CD4-positive, alpha-beta T cell treated with Interleukin-17A for 1 hour (primary cell): ENCODE results near the gene YPEL1.
"Not testable (repeated sequence)": the region's sequence is repeated elsewhere in the genome, so short reads cannot be mapped to it uniquely, and the experiment has no call there.

Experiments
- DNase-seq: peaks from one replicate; pipeline ENCODE4 v3.0.0-alpha.2; 2020

YPEL1 gene

DNA sequence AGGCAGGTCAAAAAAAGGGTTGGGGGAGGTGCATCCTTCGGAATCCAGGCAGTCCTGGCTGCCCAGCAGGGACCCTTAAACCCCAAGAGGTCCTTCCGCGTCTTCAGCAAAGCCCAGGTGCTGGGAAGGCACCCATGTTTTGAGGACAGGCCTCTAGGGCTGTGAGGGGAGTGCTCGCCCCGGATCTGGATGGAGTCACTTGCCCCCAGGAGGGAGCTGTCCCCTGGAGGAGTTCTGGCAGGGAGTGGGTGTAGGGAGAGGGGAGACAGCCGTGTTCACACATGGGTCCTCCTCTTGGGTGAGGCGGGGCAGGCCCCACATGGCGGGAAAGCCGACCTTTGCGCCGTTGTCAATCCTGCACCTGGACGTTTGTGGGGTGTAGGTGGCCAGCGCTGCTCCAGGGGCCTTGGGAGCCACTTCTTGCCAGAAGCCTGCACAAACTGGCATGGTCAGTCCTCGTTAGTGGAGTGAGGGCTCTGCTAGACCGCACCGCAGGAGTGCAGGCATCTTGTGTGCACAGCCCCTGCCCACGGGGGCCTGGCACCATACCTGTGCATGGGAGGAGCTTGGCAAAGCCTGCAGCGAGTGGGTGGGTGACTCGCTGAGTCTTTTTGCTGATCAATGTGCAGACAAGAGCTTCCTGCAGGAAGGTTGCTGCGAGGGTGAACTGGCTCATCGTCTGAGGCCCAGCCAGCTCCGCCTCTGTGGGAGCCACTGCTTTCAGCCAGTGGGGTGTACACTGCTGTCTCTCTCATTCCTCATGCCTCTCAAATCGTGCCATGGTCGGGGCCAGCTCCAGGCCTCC, 53.8 kb downstream of the YPEL1 start:
- no peak for DNase-seq

DNA sequence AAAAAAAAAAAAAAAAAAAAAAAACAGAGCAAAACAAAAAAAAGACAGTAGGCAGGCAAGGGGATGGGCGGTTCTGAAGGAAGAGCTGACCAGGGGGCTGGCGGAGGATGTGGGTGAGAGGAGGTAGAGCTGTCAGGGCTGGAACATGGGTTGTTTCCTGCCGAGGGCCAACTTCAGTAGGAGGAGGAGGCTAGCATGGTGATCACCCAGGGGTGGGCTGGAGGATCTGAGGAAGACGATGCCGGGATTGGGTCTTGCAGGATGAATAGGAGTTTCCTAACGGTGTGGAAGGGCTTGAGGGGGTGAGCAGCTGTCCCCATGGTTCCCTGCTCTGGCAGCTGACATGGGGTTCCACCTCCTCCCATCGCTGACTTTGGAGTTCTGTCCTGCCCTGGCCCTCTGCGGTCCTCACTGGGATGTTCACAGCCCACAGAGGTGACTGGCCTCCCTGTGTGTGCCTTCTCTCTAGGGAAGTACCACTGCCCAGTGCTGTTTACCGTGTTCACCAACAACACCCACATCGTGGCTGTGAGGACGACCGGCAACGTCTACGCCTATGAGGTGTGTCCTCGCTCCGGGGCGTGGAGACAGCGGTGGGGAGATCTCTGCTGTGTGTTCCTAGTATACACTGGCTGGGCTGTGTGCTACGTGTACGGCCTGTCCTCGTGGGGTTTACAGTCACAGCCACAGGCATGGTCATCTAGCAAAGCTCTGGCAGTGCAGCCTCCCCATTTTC, 54.6 kb downstream of the YPEL1 start:
- DNase-seq: no peak

DNA sequence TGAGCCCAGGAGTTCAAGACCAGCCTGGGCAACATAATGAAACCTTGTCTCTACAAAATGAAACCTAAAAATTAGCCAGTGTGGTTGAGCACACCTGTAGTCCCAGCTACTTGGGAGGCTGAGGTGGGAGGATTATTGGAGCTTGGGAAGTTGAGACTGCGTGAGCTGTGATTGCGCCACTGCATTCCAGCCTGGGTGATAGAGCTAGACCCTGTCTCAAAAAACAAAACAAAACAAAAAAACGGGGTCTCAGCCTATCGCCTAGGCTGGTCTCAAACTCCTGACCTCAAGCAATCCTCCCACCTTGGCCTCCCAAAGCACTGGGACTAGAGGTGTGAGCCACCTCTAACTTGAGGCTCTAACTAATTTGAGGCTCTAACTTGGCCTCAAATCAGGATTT, 56.2 kb downstream of the YPEL1 start:
- DNase-seq: no peak

DNA sequence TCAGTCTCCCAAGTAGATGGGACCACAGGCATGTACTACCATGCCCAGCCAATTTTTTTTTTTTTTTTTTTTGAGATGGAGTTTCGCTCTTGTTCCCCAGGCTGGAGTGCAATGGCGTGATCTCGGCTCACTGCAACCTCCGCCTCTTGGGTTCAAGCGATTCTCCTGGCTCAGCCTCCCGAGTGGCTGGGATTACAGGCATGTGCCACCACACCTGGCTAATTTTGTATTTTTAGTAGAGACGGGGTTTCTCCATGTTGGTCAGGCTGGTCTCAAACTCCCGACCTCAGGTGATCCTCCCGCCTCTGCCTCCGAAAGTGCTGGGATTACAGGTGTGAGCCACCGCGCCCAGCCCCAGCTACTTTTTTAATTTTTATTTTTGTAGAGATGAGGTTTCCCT, 56.8 kb downstream of the YPEL1 start:
- not testable (repeated sequence) for DNase-seq

DNA sequence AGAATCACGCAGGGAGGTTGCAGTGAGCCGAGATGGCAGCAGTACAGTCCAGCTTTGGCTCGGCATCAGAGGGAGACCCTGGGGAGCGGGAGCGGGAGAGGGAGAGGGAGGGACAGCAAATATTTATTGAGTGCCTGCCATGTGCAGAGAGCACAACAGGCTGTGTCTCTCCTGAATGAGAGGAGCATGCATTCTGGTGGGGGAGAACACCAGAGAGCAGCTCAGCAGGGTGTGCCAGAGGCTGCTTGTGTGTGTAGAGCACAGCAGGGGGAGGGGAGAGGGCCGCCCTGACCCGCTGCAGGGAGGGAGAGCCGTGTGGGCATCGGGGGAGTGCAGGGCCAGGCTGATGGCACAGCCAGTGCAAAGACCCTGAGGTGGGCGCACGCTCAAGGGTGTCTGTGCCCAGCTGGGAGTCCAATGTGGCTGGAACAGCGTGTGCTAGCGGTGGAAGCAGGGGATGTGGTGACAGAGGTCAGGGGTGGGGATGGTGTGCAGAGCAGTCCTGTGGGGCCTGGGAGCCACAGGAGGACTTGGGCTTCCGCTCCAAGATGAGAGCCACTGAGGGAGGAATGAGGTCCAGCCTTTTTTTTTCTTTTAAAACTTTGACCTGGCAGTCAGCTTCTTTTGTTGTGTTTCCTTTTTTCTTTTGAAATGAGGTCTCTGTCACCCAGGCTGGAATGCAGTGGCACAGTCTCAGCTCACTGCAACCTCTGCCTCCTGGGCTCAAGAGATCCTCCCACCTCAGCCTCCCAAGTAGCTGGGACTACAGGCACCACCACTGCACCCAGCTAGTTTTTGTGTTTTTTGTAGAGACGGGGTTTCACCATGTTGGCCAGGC, 57.8 kb downstream of the YPEL1 start:
- no peak for DNase-seq

DNA sequence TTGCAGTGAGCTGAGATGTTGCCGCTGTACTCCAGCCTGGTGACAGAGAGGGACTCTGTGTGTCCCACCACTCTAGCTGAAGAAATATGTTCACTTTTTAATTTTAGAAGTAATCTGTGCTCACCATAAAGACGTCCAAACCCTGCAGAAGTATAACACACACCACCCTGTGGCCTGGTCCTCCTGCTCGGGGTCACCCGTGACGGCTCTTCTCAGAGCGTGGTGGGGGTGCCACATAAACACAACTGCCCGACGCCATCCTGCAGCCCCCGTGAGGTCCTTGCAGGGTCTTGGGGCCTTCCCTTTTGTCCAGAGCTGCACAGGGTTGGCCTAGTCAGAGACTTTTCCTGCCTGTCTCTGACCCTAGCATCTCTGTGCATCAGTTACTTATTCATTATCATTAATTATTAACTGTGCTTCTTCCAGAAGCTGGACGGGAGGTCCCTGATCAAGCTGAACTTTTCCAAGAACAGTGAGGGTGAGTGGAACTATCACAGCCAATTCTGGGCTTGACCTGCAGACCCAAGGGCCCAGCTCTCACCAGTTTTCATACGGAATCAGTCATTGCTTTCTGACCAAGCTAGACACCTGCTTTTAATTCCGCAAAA, 60.9 kb downstream of the YPEL1 start:
- no peak for DNase-seq

DNA sequence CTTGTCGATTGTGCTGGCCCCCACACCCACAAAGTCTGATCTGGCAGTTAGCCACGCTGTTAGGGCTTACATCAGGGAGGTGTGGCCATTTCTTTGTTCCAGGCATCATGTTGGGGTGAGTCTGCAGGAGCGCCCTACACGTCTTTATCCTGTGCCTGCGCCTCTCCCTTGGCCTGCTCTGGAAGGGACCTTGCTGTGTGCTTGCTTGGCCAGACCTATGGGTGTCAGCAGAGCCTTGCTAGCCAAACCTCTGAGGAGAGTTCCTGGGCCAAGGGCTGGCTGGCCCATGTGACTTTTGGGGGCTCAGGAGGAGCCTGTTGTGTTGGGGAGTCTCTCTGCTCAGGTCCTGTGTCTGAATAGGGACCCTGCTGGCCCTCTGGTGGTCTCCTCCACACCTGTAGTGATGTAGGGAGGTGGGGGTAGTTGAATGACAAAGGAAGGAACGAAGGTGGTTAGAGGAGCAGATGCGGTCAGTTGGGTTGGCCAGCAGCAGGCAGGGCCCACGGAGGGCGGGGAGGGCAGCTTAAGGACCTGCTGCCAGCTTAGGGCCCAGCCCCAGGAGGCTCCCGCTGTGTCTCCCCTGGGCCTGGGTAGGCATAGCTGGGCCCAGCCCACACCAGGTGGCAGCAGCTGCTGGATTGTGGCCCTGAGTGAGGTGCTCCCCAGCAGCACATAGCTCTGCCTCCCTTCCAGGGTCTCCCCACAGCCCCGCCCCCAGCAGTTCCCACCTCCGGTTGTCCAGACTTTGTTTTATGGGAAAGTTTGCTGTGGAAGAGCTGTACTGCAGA, 61.9 kb downstream of the YPEL1 start:
- DNase-seq: no peak

DNA sequence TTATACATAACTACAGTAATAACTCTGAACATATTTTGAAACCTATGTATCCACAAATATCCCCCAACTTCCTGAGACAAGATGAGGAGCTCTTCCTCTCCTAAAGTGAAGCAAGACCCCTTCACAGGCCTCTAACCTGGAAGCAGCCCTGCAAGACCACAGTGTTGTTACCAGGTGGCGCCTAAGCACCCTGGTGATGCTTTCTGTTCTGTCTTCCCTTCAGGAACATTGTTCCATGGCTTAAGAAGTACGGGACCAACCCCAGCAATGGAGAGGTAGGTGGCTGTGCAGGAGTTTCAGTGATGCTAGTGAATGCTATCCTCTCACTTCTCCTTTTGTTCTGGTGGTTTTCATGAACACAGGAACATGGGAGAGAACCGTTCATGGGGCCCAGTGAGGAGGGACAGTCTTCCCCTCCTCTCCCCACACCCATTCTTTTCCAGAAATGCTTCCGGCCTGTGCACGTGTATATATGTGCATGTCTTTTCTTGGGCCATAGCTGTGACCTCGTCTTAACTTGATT, 63.4 kb downstream of the YPEL1 start:
- no peak for DNase-seq

DNA sequence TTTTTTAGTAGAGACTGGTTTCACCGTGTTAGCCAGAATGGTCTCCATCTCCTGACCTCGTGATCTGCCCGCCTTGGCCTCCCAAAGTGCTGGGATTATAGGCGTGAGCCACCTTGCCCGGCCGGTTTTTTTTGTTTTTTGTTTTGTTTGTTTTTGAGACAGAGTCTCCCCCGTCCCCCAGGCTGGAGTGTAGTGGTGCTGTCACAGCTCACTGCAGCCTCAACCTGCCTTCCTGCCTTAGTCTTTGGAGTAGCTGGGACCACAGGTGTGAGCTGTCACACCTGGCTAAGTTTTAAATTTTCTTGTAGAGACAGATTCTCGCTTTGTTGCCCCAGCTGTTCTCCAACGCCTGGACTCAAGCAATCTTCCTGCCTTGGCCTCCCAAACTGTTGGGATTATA, 66.6 kb downstream of the YPEL1 start:
- no peak for DNase-seq

DNA sequence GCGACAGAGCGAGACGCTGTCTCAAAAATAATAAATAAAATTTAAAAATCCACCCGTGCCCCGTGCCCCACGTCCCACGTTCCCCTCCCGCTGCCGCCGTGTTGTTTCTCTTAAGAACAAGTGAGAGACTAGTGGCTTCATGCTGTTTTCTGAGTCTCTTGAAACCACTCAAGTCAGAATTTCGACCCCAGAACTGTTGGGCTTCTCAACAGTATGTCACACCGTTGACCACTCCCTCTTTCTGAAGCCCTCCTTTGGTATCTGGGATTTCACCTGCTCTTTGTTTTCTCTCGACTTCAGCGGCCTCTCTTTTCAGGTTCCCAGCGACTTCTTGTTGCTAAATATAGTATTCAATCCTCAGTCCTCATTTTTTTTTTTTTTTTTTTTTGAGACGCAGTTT, 68.8 kb downstream of the YPEL1 start:
- no peak for DNase-seq

DNA sequence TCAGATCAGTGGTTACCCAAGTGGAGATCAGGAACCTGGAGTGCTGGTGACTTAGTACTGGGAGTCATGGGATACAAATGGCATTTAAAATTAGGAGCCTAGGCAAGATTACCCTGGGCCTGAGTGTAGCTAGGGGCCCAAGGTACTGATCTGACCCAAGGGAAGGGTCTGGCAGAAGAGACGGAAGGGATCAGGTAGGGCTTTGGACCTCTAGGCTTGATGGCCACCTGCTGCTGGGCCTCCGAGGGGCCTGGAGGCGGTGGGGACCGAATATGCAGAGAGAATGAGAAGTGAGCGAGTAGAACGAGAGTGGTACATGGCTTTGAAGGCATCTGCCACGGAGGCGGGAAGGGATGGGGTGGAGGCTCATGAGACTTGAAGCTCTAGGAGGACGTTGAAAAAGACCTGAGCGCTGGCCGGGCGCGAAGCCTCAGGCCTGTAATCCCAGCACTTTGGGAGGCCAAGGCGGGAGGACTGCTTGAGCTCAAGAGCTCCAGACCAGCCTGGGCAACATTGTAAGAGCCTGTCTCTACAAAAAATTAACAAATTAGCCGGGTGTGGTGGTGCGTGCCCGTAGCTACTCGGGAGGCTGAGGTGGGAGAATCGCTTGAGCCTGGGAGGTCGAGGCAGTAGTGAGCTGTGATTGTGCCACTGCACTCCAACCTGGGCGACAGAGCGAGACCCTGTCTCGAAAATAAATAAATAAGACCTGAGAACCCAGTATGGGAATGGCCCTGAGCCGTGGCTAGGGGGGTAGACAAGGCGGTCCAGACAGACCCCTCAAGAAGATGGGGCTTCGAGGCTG, 70.3 kb downstream of the YPEL1 start:
- no peak for DNase-seq

DNA sequence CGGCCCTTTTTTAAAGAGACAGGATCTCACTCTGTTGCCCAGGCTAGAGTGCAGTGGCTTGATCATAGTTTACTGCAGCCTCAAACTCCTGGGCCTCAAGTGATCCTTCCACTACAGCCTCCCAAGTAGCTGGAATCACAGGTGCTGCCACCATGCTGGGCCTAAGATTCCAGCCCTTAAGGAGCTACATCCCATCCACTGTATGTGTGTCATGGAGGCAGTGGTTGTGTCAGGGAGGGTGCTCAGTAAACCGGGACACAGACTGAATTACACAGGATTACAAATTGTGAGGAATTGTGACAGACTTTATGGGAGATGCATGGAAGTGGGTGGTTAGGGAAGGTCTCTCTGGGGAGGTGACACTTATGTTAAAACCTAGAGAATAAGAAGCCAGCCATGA, 71.9 kb downstream of the YPEL1 start:
- DNase-seq: no peak

DNA sequence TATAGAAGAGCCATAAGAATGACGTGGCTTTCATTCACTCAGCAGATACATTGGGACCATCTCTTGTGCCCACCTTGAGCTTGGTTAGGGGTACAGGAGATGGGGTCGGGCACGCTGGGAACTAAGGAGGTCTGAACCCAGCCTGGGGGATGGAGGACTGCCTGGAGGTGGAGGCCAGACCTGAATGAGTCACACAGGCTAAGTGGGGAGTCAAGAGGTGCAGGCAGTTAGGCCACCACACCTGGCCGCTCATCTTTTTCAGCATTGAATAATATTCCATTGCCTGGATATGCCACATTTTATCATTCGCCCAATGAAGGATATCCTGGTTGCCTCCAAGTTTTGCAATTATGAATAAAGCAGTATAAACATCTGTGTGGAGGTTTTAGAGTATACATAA, 73.6 kb downstream of the YPEL1 start:
- no peak for DNase-seq

DNA sequence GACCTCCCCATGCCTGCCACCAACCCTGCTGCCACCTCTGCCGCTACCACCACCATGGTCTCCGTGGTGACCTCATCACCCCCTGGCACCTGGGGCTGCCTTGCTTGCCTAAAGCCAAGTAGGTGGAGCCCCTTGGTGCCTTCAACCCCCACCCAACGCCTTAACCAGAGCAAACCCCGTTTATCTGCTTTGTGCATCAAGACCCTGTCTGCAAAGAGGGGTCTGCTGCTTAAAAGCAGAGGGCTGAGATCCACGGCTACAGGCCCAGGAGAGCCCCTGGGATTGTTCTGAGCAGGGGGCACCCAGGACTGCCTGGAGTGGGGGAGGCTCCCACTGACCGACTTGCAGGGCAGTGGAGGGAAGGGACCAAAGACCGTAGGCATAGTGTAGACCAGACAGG, 74.7 kb downstream of the YPEL1 start:
- DNase-seq: no peak

DNA sequence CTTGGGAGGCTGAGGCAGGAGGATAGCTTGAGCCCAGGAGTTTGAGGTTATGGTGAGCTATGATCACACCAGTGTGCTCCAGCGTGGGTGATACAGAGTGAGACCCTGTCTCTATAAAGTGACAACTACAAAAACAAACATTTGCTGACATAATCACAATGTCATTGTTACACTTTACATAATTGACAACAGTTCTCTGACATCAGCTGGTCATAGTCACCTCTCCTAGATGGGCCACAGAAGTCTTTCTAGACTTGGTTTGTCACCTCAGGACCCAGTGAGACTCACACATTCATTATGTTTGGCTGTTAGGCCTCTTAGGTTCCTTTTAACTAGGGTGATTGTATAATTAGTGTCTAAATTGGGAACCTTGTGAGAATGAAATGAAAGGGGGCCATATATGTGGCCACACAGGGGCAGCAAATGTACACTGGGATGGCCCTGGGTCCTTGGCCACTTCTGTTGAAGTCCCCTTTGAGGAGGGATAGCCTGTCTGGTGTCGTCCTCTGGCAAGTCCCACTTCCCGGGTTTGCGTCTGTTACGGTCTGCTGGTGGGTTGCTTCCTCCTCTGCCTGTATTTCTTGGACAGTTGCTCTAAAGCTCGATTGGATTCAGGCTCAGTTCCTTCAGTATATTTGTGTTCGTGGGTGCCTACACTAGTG, 75.6 kb downstream of the YPEL1 start:
- no peak for DNase-seq

DNA sequence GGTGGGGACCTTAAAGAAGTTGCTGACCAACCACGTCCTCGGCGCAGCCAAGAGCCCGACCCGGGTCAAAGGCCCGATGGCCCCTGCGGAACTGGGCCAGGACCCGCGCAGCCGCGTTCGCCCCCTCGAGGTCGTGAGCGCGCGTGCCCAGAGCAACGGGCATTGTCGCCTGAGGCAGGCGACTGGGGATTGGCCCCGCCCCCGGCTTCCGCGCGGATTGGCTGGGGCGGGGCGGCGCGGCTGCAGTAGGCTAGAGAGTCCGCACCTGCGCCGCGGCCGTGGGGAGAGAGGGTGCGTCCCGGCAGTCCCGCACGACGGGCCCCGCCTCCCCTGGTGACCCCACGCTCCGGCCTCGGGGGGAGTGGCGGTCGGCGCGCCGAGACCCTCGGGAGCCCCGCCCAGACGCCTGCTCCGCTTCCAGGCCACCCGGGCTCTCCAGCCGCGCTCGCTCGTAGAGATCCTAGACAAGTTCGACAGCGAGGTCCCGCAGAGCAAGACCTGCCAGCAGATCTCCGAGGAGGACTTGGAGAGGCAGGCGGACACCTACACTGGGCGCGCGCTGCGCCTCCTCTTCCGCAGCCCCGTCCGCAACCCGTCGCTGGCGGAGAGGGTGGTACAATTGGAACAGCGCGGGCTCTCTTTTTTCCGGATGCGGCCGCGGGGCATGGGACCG, 78.1 kb downstream of the YPEL1 start:
- peak; percentile 82 for DNase-seq

DNA sequence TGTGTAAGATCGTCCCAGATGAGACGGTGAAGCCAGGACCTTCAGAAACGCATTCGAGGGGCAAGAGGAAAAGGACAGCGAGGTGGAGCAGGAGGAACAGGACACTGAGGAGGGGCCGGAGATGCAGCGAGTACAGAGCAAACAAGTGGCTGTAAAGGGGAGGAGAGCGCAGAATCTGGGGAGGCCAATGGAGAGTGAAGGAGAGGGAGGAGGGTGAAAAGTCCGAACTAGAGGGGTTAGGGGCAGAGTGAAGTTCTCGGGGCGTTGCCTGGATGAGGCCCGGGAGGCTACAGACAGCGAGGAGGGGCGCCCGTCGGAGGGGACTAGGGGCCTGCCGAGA, 78.6 kb downstream of the YPEL1 start:
- DNase-seq: no peak

DNA sequence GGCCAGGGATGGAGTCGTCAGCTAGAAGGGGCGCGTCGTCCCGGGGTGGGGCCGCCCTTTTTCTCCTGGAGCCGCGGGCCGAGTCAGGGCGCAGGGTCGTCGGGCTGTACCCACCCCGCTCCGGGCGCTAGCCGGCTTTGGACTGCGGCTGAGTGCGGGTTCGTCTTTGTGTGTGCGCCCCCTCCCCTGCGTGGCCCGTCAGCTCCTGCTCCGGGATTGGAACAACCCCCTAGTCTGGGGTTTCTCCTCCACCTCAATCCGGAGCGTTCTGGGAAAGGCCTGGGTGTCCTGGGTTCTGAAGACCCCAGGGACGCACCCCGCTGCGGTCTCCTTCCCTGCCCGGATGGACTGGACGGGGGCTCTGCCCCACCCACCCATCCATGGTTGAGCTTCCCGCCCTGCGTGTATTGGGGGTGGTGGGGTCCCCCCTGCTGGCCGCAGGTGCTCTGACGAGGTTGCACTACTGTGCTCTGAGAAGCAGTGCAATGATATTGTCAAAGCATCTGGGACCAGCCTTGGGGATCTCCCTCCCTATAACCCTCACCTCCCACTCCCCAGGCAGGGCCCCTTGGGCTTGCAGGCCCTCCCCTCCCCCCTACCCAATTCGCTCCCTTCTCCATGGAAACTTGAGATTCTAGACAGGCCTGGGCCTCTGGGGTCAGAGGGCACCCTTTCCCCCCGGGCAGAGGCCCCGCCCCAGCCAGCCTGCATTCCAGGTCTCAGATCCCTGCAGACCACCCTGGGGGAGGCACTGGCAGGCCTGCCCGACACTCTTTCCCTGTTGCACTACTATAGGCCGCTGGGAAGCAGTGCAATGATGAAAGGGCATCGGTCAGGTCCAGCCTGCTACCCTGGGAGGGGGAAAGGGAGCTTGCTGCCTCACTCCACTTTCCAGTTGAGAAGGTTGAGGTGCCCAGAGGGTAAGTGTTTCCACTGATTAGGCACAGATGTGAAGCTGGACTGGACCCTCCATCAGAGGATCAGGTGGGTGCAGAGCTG, 82.7 kb downstream of the YPEL1 start:
- DNase-seq: no peak

DNA sequence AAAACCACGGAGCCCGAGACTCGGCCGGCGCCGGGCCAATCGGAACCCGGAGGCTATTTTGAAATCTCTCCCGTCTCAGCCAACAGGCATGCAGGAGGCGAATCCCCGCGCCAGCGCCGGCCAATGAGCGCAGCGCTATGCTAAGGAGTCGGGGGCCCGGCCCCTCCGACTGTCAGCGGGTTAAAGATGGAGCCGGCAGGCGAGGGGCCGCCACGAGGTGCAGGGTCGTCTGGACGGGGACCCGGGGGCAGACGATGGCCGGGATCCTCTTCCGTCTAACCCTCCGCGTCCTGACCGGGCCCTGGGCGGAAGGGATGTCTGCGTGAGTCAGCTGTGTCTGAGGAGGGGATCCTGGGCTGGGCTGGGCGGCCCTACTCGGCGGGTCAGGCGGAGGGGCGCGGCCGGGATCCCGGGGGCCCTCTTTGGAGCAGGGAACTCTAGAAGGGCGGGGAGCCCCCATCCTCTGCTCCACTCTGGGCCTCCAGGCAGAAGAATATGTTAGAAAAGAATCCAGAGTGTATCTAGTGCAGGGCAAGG, 83.5 kb downstream of the YPEL1 start:
- peak; percentile 83 for DNase-seq
